Stimulated activated CD8-positive, alpha-beta memory T cell treated with anti-CD3 and anti-CD28 coated beads, Interleukin-15, amount 100 ng/mL, for 48 hours (primary cell): ENCODE data around the gene SHISA9.
"Not testable (repeated sequence)": the region's sequence is repeated elsewhere in the genome, so short reads cannot be mapped to it uniquely, and the experiment has no call there.

ENCODE experiments used
- DNase-seq, 2 donors: peaks; one replicate each; pipeline ENCODE4 v3.0.0-alpha.2; 2020; ENCODE audit warnings: low read depth in 2 of 2

The SHISA9 gene

GRCh38 chr16:12901597-12902461 lies at the start of gene SHISA9:
TSS of gene SHISA9 (plus strand) at chr16:12901598.
- no peak for DNase-seq

GRCh38 chr16:12853972-12854371 lies 47.4 kb upstream of the SHISA9 start:
- DNase-seq: no peak

- not testable (repeated sequence) for DNase-seq
These were observed 44.0 kb upstream of the SHISA9 start for GRCh38 chr16:12857435-12857834.

- DNase-seq: no peak
These were observed 39.1 kb upstream of the SHISA9 start for GRCh38 chr16:12862327-12862726.

- DNase-seq: no peak
These were observed 38.5 kb upstream of the SHISA9 start for GRCh38 chr16:12862941-12863340.

- no peak for DNase-seq
These were observed 34.3 kb upstream of the SHISA9 start for GRCh38 chr16:12866981-12867551.

- no peak for DNase-seq
These were observed 33.2 kb upstream of the SHISA9 start for GRCh38 chr16:12868169-12868568.

GRCh38 chr16:12868788-12869187 lies 32.6 kb upstream of the SHISA9 start:
- DNase-seq: no peak

- no peak for DNase-seq
These were observed 31.5 kb upstream of the SHISA9 start for GRCh38 chr16:12869698-12870427.

- DNase-seq: no peak
These were observed 29.6 kb upstream of the SHISA9 start for GRCh38 chr16:12871784-12872183.

GRCh38 chr16:12874186-12874585 lies 27.2 kb upstream of the SHISA9 start:
- no peak for DNase-seq

GRCh38 chr16:12876778-12877177 lies 24.6 kb upstream of the SHISA9 start:
- no peak for DNase-seq

- no peak for DNase-seq
These were observed 22.4 kb upstream of the SHISA9 start for GRCh38 chr16:12878973-12879372.

- DNase-seq: no peak
These were observed 21.6 kb upstream of the SHISA9 start for GRCh38 chr16:12879812-12880211.

GRCh38 chr16:12881182-12881581 lies 20.2 kb upstream of the SHISA9 start:
- DNase-seq: no peak

GRCh38 chr16:12881740-12882139 lies 19.7 kb upstream of the SHISA9 start:
- no peak for DNase-seq

GRCh38 chr16:12885742-12886141 lies 15.7 kb upstream of the SHISA9 start:
- DNase-seq: no peak

- DNase-seq: no peak
These were observed 9.6 kb upstream of the SHISA9 start for GRCh38 chr16:12891836-12892235.

- no peak for DNase-seq
These were observed 8.2 kb upstream of the SHISA9 start for GRCh38 chr16:12893050-12893750.

- no peak for DNase-seq
These were observed 4.8 kb upstream of the SHISA9 start for GRCh38 chr16:12896562-12896961.

GRCh38 chr16:12898551-12898950 lies 2.8 kb upstream of the SHISA9 start:
- no peak for DNase-seq

- no peak for DNase-seq
These were observed 1.8 kb upstream of the SHISA9 start for GRCh38 chr16:12899529-12900143.
